NCI-H1105 (cell line): Measurements from ENCODE around the gene ST14.
"Not testable (repeated sequence)": the region's sequence is repeated elsewhere in the genome, so short reads cannot be mapped to it uniquely, and the experiment has no call there.

Source experiments
- DNase-seq: peaks from one replicate; lab custom pipeline; 2025; lab: John Stamatoyannopoulos, UW

Gene ST14

GRCh38 chr11:130209128-130209932 is 49.7 kb downstream of the ST14 start:
- no peak for DNase-seq

- no peak for DNase-seq
Observed at GRCh38 chr11:130209954-130210854, 50.6 kb downstream of the ST14 start.

- no peak for DNase-seq
Observed at GRCh38 chr11:130211144-130211543, 51.6 kb downstream of the ST14 start.

GRCh38 chr11:130211781-130212401 is 52.3 kb downstream of the ST14 start:
- no peak for DNase-seq

GRCh38 chr11:130212431-130212961 is 52.9 kb downstream of the ST14 start:
- DNase-seq: no peak

GRCh38 chr11:130213143-130213978 is 53.8 kb downstream of the ST14 start:
- peak; percentile 78 for DNase-seq

- DNase-seq: no peak
Observed at GRCh38 chr11:130213979-130214281, 54.3 kb downstream of the ST14 start.

GRCh38 chr11:130214861-130215530 is 55.4 kb downstream of the ST14 start:
- no peak for DNase-seq

- DNase-seq: peak; percentile 8
Observed at GRCh38 chr11:130215531-130216220, 56.1 kb downstream of the ST14 start.

GRCh38 chr11:130216221-130216550 is 56.6 kb downstream of the ST14 start:
- DNase-seq: no peak

- DNase-seq: no peak
Observed at GRCh38 chr11:130216591-130217132, 57.1 kb downstream of the ST14 start.

GRCh38 chr11:130217133-130218031 is 57.8 kb downstream of the ST14 start:
- no peak for DNase-seq

GRCh38 chr11:130218501-130219070 is 59.0 kb downstream of the ST14 start:
- DNase-seq: no peak

GRCh38 chr11:130219148-130219547 is 59.6 kb downstream of the ST14 start:
- no peak for DNase-seq

- no peak for DNase-seq
Observed at GRCh38 chr11:130220311-130221035, 60.9 kb downstream of the ST14 start.

GRCh38 chr11:130223291-130223971 is 63.8 kb downstream of the ST14 start:
- DNase-seq: no peak

GRCh38 chr11:130227373-130227772 is 67.8 kb downstream of the ST14 start:
- DNase-seq: no peak

- not testable (repeated sequence) for DNase-seq
Observed at GRCh38 chr11:130233486-130233885, 73.9 kb downstream of the ST14 start.
